IgD-negative memory B cell (primary cell): ENCODE data around the gene FAM219B. TPM values are rescaled to one million over a fixed set of nuclear protein-coding genes. Genes with fewer than 3 reads are reported as not detected.
A peak's percentile ranks its signal among the peaks of the same experiment; 100 is the strongest.
"Not testable (repeated sequence)": the region's sequence is repeated elsewhere in the genome, so short reads cannot be mapped to it uniquely, and the experiment has no call there.

Experiments used
- H3K27ac Mint-ChIP-seq, 3 donors: one replicate each; pipeline ENCODE4 v1.8.0; 2020 to 2022; ENCODE audit warnings: mild to moderate bottlenecking in 3 of 3, mixed read lengths in 3 of 3, moderate library complexity in 1 of 3
- H3K27me3 Mint-ChIP-seq: one replicate; pipeline ENCODE4 v1.8.0; 2021; ENCODE audit warnings: mixed read lengths
- H3K36me3 Mint-ChIP-seq: one replicate; pipeline ENCODE4 v1.8.0; 2020; ENCODE audit warnings: mild to moderate bottlenecking, mixed read lengths
- H3K4me1 Mint-ChIP-seq, 3 donors: one replicate each; pipeline ENCODE4 v1.8.0; 2020 to 2022; ENCODE audit warnings: mixed read lengths in 3 of 3, mild to moderate bottlenecking in 1 of 3
- H3K4me3 Mint-ChIP-seq, 4 donors: one replicate each; pipeline ENCODE4 v1.8.0; 2020 to 2022; ENCODE audit warnings: mild to moderate bottlenecking in 4 of 4, mixed read lengths in 4 of 4, moderate library complexity in 3 of 4
- H3K9me3 Mint-ChIP-seq, 3 donors: one replicate each; pipeline ENCODE4 v1.8.0; 2020 to 2021; ENCODE audit warnings: mixed read lengths in 3 of 3, mild to moderate bottlenecking in 1 of 3
- polyA plus RNA-seq: library from polyadenylated mRNA; unstranded; fragments of 300-500 nt; fragmentation: Illumina TruSeq; gene quantifications from one replicate; pipeline ENCODE4 v1.2.3, GENCODE V29; 2021

Gene FAM219B
- polyA plus RNA-seq, 1 donor from 2014 or later, result 42.7 TPM

DNA sequence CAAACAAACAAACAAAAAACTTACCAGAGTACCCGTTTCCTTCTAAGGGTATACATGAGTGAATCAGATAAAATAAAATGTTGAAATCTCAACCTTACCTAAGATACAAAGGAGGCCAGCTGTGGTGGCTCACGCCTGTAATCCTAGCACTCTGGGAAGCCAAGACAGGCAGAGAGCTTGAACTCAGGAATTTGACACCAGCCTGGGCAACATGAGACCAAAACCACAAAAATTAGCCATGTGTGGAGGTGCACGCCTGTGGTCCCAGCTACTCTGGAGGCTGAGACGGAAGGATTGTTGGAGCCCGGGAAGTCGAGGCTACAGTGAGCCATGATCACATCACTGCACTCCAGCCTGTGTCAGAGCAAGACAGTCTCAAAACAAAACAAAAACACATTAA, 11.0 kb upstream of the FAM219B start:
- Mint-ChIP-seq H3K36me3 (peaks cover 8% of the 10 kb centered on the region), H3K27me3 (no peaks in the 10 kb centered on the region), H3K9me3 (no peaks in the 10 kb centered on the region), H3K27ac (no peak overlapping the region), H3K4me3 (no peak overlapping the region), H3K4me1 (peaks cover 0 to 1% (median 0%) of the 10 kb centered on the region in 3 donors)

DNA sequence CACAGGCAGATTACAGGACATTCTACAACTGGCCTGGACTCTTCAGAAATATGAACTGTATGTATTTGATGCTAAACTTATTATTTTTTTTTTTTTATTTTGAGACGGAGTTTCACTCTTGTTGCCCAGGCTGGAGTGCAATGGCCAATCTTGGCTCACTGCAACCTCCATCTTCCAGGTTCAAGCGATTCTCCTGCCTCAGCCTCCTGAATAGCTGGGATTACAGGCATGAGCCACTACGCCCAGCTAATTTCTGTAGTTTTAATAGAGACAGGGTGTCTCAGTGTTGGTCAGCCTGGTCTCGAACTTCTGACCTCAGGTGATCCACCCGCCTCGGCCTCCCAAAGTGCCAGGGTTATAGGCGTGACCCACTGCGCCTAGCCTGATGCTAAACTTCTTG, 7.1 kb upstream of the FAM219B start:
- H3K4me1 Mint-ChIP-seq, H3K9me3 Mint-ChIP-seq: not testable (repeated sequence)
- peak overlapping the region in 1 of 3 donors; percentile 37 for H3K27ac Mint-ChIP-seq

DNA sequence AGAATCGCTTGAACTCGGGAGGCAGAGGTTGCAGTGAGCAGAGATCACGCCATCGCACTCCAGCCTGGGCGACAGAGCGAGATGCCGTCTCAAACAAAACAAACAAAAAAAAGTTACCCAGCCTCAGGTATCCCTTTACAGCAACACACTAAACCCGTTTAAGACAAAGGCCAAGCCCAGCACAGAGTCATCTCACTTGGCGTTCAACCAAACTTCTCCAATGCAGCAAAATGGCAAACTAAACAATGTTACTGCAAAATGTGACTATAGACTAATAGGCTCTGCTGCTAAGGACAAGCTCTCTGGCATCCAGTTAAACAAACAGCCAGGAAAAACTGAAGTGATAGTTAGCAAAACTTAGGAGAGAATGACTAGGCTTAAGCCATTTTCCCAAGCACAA, 6.4 kb upstream of the FAM219B start:
- H3K4me3 Mint-ChIP-seq, result no peak overlapping the region
- no peak overlapping the region for H3K27ac Mint-ChIP-seq

More for the DNA sequence above, 7.1 kb upstream of the FAM219B start:
- not testable (repeated sequence) for H3K4me3 Mint-ChIP-seq, H3K27me3 Mint-ChIP-seq, H3K36me3 Mint-ChIP-seq

DNA sequence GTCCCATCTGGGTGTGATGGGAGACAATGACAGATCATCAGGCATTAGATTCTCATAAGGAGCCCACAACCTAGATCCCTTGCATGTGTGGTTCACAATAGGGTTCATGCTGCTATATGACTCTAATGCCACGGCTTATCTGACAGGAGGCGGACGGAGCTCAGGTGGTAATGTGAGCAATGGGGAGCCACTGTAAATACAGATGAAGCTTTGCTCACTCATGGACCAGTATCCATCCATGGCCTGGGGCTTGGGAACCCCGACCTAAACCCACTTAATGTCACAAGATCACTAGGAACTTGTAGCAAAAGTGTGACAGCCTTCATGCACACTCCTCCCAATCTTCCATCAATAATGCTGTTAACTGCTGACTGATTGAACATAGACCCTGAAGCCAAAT, 2.0 kb upstream of the FAM219B start:
- H3K36me3 Mint-ChIP-seq, result peaks cover 2% of the 10 kb centered on the region
- H3K4me3 Mint-ChIP-seq, result peak overlapping the region in 1 of 4 donors; percentile 89
- peak overlapping the region in 1 of 3 donors; percentile 32 for H3K27ac Mint-ChIP-seq
- H3K9me3 Mint-ChIP-seq, result no peaks in the 10 kb centered on the region
- no peaks in the 10 kb centered on the region for H3K27me3 Mint-ChIP-seq
- peaks cover 14 to 23% (median 16%) of the 10 kb centered on the region in 3 donors for H3K4me1 Mint-ChIP-seq

More for the DNA sequence above, 6.4 kb upstream of the FAM219B start:
- peaks cover 4% of the 10 kb centered on the region for H3K36me3 Mint-ChIP-seq
- no peaks in the 10 kb centered on the region for H3K9me3 Mint-ChIP-seq
- H3K4me1 Mint-ChIP-seq, result peaks cover 0 to 4% (median 0%) of the 10 kb centered on the region in 3 donors
- H3K27me3 Mint-ChIP-seq, result no peaks in the 10 kb centered on the region

DNA sequence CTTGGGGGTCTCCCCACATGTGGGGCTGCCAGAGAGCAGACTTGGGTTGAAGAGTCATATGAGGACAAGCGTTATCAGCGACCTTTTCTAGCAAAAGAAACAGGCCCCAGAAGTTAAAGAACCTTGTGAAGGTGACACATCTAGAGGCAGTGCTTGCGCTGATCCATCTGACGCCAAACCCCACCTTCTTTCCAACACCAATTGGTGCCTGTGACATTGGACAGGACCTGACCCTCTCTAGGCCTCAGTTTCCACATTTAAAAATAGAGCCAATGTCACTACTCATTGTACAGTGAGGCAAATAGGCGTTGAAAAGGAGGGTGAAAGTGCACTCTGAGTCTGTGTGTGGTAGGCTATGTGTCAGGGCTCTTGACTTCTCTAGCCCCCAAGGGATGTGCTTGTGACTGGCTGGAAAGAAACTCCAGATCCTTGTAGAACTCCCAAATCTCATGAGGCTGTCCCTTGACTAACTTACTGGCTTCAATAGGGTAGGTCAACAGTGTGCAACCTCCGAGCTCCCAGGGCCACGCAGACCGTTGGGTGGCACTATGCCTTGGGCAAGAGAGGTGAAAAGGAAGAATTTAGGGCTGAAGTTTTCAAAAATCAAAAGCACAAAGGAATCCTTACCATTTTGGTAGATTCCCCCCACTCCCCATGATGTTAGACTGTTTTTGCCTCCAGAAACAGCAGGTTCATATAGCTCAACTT, 666 bp upstream of the FAM219B start:
- Mint-ChIP-seq H3K9me3 (no peaks in the 10 kb centered on the region), H3K27ac (peak overlapping the region; percentile 84 to 98 (median 94)), H3K36me3 (peaks cover 2% of the 10 kb centered on the region), H3K27me3 (no peaks in the 10 kb centered on the region), H3K4me1 (peaks cover 14 to 25% (median 22%) of the 10 kb centered on the region in 3 donors), H3K4me3 (peak overlapping the region; percentile 95 to 100 (median 98))

DNA sequence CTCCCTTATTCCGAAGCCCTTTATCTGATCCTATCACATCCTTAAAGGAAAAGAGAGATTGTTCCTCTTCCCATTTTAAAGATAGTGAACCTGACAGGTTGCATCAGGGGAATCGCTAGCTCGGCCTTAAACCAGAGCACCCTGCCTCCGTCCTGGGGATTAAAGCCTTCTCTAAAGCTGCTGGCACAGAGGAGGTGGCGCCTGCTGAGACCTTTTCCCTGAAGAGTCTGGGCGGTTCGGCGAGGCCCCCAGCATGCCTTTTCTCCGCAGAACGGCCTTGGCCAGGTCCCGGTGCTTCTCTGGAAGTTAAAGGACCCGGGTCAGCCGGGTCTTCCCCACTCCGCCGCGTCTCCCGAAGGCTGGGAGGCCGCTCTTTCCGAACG, 593 bp downstream of the FAM219B start:
- H3K27ac Mint-ChIP-seq, result peak overlapping the region; percentile 54 to 98 (median 84)
- peaks cover 21 to 31% (median 28%) of the 10 kb centered on the region in 3 donors for H3K4me1 Mint-ChIP-seq
- H3K9me3 Mint-ChIP-seq, result no peaks in the 10 kb centered on the region
- H3K4me3 Mint-ChIP-seq, result peak overlapping the region; percentile 95 to 100 (median 98)
- H3K36me3 Mint-ChIP-seq, result peaks cover 2% of the 10 kb centered on the region
- no peaks in the 10 kb centered on the region for H3K27me3 Mint-ChIP-seq

DNA sequence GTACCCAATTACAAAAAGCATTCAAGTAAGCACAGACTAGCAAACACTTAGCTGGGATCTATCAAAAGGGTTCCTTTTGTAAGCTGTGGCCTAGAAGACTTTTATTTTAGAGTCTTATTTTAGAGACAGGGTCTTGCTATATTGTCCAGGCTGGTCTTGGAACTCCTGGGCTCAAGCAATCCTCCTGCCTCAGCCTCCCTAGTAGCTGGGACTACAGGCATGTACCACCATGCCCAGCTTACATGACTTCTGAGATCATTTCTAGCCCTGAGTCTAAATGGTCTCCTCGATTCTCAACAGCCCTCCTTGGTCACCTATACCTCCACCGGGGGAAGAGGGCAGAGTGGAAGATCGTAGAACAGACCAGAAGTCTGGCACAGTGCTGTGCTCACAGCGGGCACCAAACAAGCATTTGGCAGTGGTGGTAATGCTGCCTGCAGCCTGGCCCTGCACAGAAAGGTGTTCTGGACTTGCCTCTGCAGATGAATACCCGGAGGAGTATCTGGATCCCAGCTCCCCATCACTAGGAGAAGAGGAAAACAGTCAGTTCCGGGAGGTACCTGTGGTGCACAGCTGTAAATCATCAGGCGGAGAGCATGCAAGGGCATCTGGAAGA, 2.4 kb downstream of the FAM219B start:
- Mint-ChIP-seq H3K27ac (no peak overlapping the region), H3K36me3 (peaks cover 2% of the 10 kb centered on the region), H3K4me1 (peaks cover 21 to 33% (median 32%) of the 10 kb centered on the region in 3 donors), H3K4me3 (peak overlapping the region; percentile 72 to 99 (median 92)), H3K9me3 (no peaks in the 10 kb centered on the region), H3K27me3 (no peaks in the 10 kb centered on the region)

DNA sequence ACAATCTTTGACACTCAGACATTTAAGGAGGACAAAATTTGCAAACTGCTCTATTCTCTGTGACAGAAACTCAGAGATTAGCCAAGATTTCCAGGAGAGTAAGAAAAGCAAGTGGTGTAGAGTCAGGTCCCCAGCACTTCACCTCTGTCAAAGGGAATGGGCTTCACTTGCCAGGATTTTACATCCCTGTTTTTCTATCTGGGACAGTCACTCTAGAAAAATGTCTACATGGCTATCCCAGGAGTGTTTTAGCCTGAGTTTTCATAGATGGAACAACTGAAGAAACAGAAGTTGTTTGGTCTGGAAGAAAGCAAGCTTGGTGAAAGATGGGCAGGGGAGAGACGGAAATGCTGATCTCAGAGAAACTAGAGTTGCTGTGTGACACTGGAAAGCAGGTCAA, 3.0 kb downstream of the FAM219B start:
- H3K27ac Mint-ChIP-seq, result peak overlapping the region in 1 of 3 donors; percentile 31
- H3K9me3 Mint-ChIP-seq, result no peaks in the 10 kb centered on the region
- peaks cover 2% of the 10 kb centered on the region for H3K36me3 Mint-ChIP-seq
- H3K27me3 Mint-ChIP-seq, result no peaks in the 10 kb centered on the region
- H3K4me3 Mint-ChIP-seq, result peak overlapping the region in 3 of 4 donors; percentile 45 to 99 (median 48)
- H3K4me1 Mint-ChIP-seq, result peaks cover 18 to 33% (median 32%) of the 10 kb centered on the region in 3 donors

DNA sequence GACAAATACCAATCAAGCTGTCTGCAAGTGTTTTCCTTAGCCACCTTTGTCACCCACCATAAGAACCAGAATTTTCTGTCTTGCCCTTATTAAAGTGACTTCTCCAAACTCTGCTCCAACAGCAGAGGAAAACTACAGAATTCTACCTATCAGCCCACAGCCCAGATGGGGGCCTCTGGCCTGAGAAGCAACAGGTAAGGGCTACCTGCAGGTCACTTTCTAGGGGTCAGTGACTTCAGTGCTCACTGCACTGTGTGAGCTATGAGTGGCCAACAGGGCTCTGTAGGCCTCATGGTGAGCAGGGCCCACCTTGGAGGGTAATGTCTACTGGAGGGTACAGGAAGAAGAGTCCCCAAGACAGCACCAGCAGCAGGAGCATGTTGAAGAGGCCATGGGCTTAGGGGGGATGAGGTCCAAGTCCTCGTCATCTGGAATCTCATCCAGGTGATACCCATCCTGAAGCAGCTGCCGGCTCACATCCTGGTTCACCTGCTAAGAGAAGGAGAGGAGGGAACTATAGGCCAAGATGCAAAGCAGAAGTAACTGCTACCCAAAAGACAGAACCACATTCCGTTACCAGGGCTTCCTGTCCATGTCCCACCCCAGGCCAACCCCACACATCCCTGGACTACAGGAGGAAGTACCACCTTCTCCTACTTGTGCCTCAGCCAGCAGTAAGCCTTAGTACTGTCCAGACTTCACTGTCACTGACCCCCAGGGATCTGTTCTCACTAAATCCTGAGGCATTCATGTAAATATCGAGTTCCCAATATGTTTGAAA, 4.2 kb downstream of the FAM219B start:
- Mint-ChIP-seq H3K27me3 (no peaks in the 10 kb centered on the region), H3K4me3 (peak overlapping the region in 2 of 4 donors; percentile 55 to 70), H3K9me3 (no peaks in the 10 kb centered on the region), H3K4me1 (peaks cover 18 to 33% (median 30%) of the 10 kb centered on the region in 3 donors), H3K36me3 (peaks cover 2% of the 10 kb centered on the region), H3K27ac (peak overlapping the region in 2 of 3 donors; percentile 21 to 40)

DNA sequence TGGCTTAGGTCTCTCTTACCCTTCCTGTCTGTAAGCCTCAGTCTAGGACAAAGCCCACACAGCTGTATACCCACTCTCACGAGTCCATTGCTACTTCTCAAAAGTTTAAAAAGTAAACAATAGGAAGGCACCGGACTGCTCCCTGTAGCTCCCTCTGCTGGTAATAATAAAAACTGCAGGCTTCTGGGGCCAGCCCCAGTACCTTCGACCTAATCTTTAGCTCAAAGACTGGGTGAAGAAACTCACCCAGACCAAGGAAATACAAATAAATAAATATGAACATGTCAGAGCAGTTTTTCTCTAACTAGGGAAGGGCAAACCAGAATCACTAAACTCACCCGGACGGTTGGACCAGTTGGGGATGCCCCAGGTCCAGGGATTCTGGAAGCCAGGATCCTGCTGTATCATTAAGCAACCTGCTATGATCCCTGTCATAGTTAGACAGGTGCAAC, 5.0 kb downstream of the FAM219B start:
- peaks cover 4% of the 10 kb centered on the region for H3K36me3 Mint-ChIP-seq
- H3K27me3 Mint-ChIP-seq, result no peaks in the 10 kb centered on the region
- no peaks in the 10 kb centered on the region for H3K9me3 Mint-ChIP-seq
- peaks cover 13 to 29% (median 29%) of the 10 kb centered on the region in 3 donors for H3K4me1 Mint-ChIP-seq
- peak overlapping the region in 1 of 3 donors; percentile 78 for H3K27ac Mint-ChIP-seq
- peak overlapping the region in 1 of 4 donors; percentile 81 for H3K4me3 Mint-ChIP-seq

DNA sequence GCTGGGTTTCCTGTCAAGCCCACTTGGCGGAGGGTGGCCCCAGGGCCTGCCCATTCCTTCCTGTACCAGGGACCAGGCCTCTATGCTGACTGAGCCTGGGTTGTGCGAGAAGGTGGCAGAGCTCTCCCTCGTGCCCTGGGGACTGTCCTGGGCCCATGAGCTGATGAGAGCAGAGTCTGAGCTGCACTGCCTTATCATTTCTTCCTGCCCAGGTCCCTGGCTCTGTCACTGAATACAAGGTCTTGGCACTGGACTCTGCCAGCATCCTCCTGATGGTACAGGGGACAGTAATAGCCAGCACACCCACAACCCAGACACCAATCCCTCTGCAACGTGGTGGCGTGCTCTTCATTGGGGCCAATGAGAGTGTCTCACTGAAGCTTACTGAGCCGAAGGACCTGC, 9.3 kb downstream of the FAM219B start:
- Mint-ChIP-seq H3K36me3 (peaks cover 3% of the 10 kb centered on the region), H3K4me3 (no peak overlapping the region), H3K27ac (no peak overlapping the region), H3K27me3 (no peaks in the 10 kb centered on the region), H3K9me3 (no peaks in the 10 kb centered on the region), H3K4me1 (peaks cover 21 to 23% (median 23%) of the 10 kb centered on the region in 3 donors)

DNA sequence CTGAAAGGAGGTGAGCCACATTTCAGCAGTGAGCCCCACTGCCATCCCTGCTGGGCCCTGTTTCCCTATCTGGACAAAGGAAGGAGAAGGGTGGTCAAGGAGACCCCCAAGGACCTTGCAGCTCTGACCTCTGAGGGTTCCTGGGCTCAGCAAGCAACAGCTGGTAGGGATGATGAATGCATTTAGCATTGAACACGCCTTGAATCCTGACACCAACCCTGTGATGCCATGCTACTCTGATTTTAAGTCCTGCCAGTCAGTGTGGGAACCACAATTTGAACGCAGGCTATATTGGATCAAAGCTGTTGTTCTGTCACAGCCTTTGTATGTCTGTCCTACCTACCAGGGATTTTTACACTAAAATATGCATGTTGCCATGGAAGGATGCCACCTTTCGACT, 10.3 kb downstream of the FAM219B start:
- Mint-ChIP-seq H3K27me3 (no peaks in the 10 kb centered on the region), H3K27ac (no peak overlapping the region)

DNA sequence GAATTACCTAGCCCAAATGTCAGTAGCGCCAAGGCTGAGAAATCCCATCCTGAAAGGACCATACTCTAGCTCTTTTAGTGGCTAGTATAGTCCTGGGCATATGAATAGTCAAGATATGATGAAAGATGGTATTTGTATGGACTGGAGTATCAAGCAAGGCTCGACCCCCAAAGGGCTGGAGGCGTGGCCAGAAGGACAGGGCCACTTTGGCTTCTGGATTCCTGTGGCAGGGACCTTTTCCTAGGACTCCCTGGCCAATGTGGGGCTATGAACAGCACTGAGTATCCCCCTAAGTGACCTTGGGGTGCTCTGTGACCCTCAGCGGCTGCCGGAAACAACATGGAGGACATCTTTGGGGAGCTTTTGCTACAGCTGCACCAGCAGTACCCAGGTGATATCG, 10.8 kb downstream of the FAM219B start:
- H3K4me3 Mint-ChIP-seq, result no peak overlapping the region
- peaks cover 16 to 17% (median 16%) of the 10 kb centered on the region in 3 donors for H3K4me1 Mint-ChIP-seq
- H3K27me3 Mint-ChIP-seq, result no peaks in the 10 kb centered on the region
- H3K36me3 Mint-ChIP-seq, result peaks cover 4% of the 10 kb centered on the region
- H3K9me3 Mint-ChIP-seq, result no peaks in the 10 kb centered on the region
- no peak overlapping the region for H3K27ac Mint-ChIP-seq

More for the DNA sequence above, 10.3 kb downstream of the FAM219B start:
- Mint-ChIP-seq H3K4me3 (no peak overlapping the region), H3K4me1 (peaks cover 14 to 19% (median 16%) of the 10 kb centered on the region in 3 donors), H3K36me3 (peaks cover 4% of the 10 kb centered on the region), H3K9me3 (no peaks in the 10 kb centered on the region)

DNA sequence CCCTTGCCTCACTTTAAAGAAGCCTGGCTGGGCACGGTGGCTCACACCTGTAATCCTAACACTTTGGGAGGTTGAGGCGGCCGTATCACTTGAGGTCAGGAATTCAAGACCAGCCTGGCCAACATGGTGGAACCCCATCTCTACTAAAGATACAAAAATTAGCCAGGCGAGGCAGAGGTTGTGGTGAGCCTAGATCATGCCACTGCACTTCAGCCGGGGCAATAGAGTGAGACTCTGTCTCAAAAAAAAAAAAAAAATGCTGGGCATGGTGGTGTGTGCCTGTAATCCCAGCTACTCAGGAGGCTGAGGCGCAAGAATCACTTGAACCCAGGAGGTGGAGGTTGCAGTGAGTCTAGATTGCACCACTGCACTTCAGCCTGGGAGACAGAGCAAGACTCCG, 12.3 kb downstream of the FAM219B start:
- H3K27me3 Mint-ChIP-seq, H3K36me3 Mint-ChIP-seq, H3K9me3 Mint-ChIP-seq, H3K4me3 Mint-ChIP-seq: not testable (repeated sequence)
- peak overlapping the region in 1 of 3 donors; percentile 80 for H3K27ac Mint-ChIP-seq
- H3K4me1 Mint-ChIP-seq, result peaks cover 23 to 28% (median 28%) of the 10 kb centered on the region in 3 donors

DNA sequence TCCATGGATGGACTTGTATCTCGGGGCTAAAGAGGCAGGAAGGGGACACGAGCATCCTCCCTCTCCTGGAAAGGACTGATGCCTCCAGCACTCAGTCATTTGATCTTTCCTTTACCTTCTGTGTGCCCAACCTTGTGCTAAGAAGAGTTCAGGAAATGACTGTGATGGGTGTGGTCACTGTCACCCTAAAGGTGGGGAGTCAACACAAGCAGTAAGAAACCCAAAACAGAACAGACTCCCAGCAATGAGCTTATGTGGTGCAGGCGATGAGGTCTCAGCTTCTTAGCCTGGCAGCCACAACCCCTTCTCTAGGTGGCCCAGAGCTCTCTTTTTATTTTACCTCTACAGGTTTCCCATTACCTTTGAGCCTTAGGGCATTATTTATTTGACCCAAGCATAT, 13.0 kb downstream of the FAM219B start:
- H3K4me1 Mint-ChIP-seq, result peaks cover 23 to 29% (median 28%) of the 10 kb centered on the region in 3 donors
- peaks cover 4% of the 10 kb centered on the region for H3K36me3 Mint-ChIP-seq
- H3K27ac Mint-ChIP-seq, result peak overlapping the region; percentile 80 to 95 (median 94)
- H3K9me3 Mint-ChIP-seq, result no peaks in the 10 kb centered on the region
- H3K4me3 Mint-ChIP-seq, result peak overlapping the region; percentile 55 to 88 (median 72)
- no peaks in the 10 kb centered on the region for H3K27me3 Mint-ChIP-seq
